GM19328 (cell line): ENCODE measurements around the gene AHI1.
A peak's percentile ranks its signal among the peaks of the same experiment; 100 is the strongest.
"Not testable (repeated sequence)": the region's sequence is repeated elsewhere in the genome, so short reads cannot be mapped to it uniquely, and the experiment has no call there.

ENCODE experiments used
- ATAC-seq: cut with Tn5 transposase; IDR thresholded peaks from one replicate; pipeline ENCODE4 v1.9.1; 2021; ENCODE audit warnings: mild to moderate bottlenecking, moderate library complexity; ENCODE audit not compliant: unreplicated experiment

The AHI1 gene

GRCh38 chr6:135397172-135397952, 100.2 kb downstream of the AHI1 start:
- no peak for ATAC-seq

DNA sequence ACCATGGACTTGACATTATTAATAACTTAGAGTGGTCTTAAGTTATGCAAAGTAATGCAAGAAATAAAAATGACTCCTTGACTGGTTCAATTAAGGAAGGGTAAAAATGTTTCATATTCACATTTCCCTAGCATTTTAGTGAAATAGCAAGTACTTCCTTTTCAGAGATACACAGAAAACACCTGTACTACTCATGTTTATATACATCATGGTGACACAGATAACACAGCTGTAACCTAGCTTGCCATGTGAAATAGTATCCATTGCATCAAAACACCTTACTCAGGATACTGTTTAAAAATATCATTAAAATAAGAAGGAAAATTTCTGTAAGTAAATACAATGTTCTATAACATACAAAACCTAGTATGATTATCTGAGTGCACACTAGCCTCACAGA, 102.4 kb downstream of the AHI1 start:
- ATAC-seq = no peak

- no peak for ATAC-seq
Measured at GRCh38 chr6:135393289-135393688, 104.3 kb downstream of the AHI1 start.

- ATAC-seq = no peak
Measured at GRCh38 chr6:135390458-135390857, 107.1 kb downstream of the AHI1 start.

GRCh38 chr6:135385299-135385698, 112.2 kb downstream of the AHI1 start:
- no peak for ATAC-seq

GRCh38 chr6:135383766-135384165, 113.8 kb downstream of the AHI1 start:
- no peak for ATAC-seq

GRCh38 chr6:135383301-135383700, 114.2 kb downstream of the AHI1 start:
- no peak for ATAC-seq

DNA sequence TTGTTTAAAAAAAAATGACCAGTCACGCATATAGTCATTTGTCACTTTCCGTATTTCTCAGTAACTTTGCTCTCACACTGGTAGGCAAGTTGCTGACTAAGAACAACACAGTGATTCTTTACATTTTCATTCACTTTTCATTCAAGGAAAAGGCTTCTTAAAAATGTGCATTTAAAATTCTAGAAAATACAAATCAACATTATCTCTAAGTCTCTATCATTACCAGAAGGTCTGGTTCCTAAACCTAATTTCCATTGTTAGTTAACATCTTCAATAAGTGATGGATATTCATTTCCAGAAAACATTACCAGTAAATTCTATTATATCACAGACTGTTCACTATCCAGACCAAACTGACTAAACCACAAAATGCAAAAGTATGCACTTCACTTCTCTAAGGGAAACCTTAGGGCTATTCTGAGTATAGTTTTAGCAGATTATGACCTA, 115.3 kb downstream of the AHI1 start:
- peak; percentile 81 for ATAC-seq

GRCh38 chr6:135380793-135381192, 116.7 kb downstream of the AHI1 start:
- ATAC-seq = no peak

GRCh38 chr6:135379647-135380046, 117.9 kb downstream of the AHI1 start:
- no peak for ATAC-seq

GRCh38 chr6:135372758-135373157, 124.8 kb downstream of the AHI1 start:
- no peak for ATAC-seq

- not testable (repeated sequence) for ATAC-seq
Measured at GRCh38 chr6:135363622-135364021, 133.9 kb downstream of the AHI1 start.

- ATAC-seq = no peak
Measured at GRCh38 chr6:135362124-135362523, 135.4 kb downstream of the AHI1 start.

DNA sequence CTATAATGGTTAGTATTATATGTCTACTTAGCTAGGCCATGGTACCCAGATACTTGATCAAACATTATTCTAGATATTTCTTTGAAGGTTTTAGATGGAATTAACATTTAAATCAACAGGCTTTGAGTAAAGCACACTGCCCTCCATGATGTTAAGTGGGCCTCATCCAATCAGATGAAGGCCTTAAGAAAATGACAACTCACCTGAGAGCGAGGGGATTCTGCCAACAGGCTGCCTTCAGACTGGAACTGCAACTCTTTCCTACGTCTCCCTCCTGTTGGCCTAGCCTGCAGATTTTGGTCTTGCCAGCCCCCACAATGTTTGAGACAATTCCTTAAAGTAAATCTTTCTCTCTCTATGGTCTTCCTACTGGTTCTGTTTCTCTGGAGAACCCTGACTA, 137.3 kb downstream of the AHI1 start:
- no peak for ATAC-seq

DNA sequence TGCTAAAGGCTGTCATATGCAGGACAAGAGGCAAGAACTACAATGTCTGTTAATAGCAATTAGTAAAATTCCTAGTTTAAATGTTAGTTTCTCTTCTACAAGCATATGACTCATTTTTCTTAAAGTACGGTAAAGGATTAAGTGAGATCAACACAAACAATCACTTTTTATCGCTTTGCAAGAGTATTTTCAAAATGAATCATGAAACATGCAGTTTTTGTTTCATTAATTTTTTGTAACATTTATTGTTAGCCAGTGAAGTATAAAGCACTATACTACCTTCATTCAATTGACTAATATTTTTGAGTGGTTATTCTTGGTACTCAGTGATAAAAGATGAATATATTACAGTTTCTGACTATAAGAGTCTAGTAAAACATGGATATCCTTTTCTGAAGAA, 138.6 kb downstream of the AHI1 start:
- no peak for ATAC-seq

DNA sequence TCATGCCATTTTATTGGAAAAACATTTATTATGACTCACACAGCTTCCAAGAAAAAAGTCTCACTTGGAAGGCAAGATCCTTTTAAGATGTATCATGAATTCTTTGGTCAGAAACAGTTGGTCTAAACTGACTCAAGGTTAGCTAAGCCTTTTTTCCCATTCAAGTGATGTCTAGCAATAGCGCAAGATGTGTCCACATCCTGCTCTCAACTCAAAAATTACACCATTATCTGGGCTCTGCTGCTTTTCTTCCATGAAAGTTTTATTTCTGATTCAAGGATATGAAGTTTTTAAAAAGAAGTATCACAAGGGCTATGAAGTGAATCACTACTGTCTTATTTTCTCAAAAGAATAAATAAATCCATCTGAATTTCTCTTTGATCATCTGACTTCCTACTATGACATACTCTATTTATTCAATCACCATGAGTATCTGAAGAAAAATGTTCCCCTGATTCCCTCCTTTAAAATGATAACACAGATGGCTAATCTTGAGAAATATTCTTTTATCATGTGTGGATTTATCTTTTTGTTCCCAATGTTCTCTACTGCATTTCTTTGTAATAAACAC, 139.2 kb downstream of the AHI1 start:
- no peak for ATAC-seq

- ATAC-seq = no peak
Measured at GRCh38 chr6:135354407-135354806, 143.1 kb downstream of the AHI1 start.

GRCh38 chr6:135353113-135353512, 144.4 kb downstream of the AHI1 start:
- ATAC-seq = no peak

- ATAC-seq = no peak
Measured at GRCh38 chr6:135351635-135352034, 145.9 kb downstream of the AHI1 start.

GRCh38 chr6:135347887-135348286, 149.7 kb downstream of the AHI1 start:
- no peak for ATAC-seq

- ATAC-seq = no peak
Measured at GRCh38 chr6:135346747-135347146, 150.8 kb downstream of the AHI1 start.

- ATAC-seq = no peak
Measured at GRCh38 chr6:135344526-135344925, 153.0 kb downstream of the AHI1 start.

GRCh38 chr6:135339920-135340319, 157.6 kb downstream of the AHI1 start:
- ATAC-seq = not testable (repeated sequence)
